T-helper 1 cell treated with Interleukin-12 subunit alpha and Interleukin-12 subunit beta and Interleukin-4 antibody, amounts not matched to agents 30 μg/mL and 1 μg/mL, for 36 hours (primary cell): ENCODE measurements around the gene DHDH.
A peak's percentile ranks its signal among the peaks of the same experiment; 100 is the strongest.
"Not testable (repeated sequence)": the region's sequence is repeated elsewhere in the genome, so short reads cannot be mapped to it uniquely, and the experiment has no call there.

ENCODE experiments used
- H3K27ac Mint-ChIP-seq: one replicate; pipeline ENCODE4 v1.8.0; 2021; ENCODE audit warnings: mild to moderate bottlenecking, mixed read lengths
- H3K27me3 Mint-ChIP-seq: one replicate; pipeline ENCODE4 v1.8.0; 2021; ENCODE audit warnings: low read depth, mixed read lengths
- H3K36me3 Mint-ChIP-seq: one replicate; pipeline ENCODE4 v1.8.0; 2021; ENCODE audit warnings: low read depth, mixed read lengths
- H3K4me1 Mint-ChIP-seq: one replicate; pipeline ENCODE4 v1.8.0; 2021; ENCODE audit warnings: low read depth, mixed read lengths
- H3K4me3 Mint-ChIP-seq: one replicate; pipeline ENCODE4 v1.8.0; 2021; ENCODE audit warnings: mild to moderate bottlenecking, moderate library complexity, mixed read lengths
- H3K9me3 Mint-ChIP-seq: one replicate; pipeline ENCODE4 v1.8.0; 2021; ENCODE audit warnings: mixed read lengths

The DHDH gene

DNA sequence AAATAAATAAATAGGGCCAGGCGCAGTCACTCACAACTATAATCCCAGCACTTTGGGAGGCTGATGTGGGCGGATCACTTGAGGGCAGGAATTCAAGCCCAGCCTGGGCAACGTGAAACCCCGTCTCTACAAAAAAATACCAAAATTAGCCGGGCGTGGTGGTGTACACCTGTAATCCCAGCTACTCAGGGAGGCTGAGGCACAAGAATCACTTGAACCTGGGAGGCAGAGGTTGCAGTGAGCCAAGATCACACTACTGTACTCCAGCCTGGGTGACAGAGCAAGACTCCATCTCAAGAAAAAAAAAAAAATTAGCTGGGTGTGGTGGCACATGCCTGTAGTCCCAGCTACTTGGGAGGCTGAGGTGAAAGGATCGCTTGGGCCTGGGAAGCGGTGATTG is 7.6 kb upstream of the DHDH start:
- not testable (repeated sequence) for H3K4me1 Mint-ChIP-seq, H3K27me3 Mint-ChIP-seq, H3K27ac Mint-ChIP-seq, H3K9me3 Mint-ChIP-seq, H3K4me3 Mint-ChIP-seq
- peaks cover 13% of the 10 kb centered on the region for H3K36me3 Mint-ChIP-seq

DNA sequence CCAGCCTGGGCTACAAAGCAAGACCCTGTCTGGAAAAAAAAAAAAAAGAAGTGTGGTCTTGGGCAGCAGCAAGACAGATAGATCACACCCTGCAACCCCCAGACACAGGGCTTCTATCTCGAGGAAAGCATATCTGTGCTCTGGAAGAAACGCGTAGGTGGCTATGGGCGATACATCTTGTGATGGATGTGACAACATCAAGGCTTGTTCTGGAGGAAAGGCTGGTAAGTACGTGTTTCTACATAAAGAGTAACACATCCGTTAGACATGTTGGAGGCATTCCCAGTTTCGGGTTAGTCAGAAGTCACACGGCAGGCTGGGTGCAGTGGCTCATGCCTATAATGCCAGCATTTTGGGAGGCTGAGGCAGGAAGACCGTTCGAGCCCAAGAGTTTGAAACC is 6.6 kb upstream of the DHDH start:
- peak overlapping the region; percentile 45 for H3K27ac Mint-ChIP-seq
- peaks cover 2% of the 10 kb centered on the region for H3K27me3 Mint-ChIP-seq
- H3K36me3 Mint-ChIP-seq: peaks cover 9% of the 10 kb centered on the region
- H3K9me3 Mint-ChIP-seq: no peaks in the 10 kb centered on the region
- H3K4me3 Mint-ChIP-seq: no peak overlapping the region
- peaks cover 4% of the 10 kb centered on the region for H3K4me1 Mint-ChIP-seq

DNA sequence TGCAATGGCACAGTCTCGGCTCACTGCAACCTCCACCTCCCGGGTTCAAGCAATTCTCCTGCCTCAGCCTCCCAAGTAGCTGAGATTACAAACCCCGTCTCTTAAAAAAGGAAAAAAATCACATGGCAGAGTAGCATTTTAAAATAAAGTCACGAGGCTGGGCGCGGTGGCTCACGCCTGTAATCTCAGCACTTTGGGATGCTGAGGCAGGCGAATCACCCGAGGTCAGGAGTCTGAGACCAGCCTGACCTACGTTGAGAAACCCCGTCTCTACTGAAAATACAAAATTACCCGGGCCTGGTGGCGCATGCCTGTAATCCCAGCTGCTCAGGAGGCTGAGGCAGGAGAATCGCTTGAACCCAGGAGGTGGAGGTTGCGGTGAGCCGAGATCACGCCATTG is 5.8 kb upstream of the DHDH start:
- not testable (repeated sequence) for H3K4me3 Mint-ChIP-seq, H3K27ac Mint-ChIP-seq, H3K27me3 Mint-ChIP-seq, H3K9me3 Mint-ChIP-seq, H3K4me1 Mint-ChIP-seq, H3K36me3 Mint-ChIP-seq

DNA sequence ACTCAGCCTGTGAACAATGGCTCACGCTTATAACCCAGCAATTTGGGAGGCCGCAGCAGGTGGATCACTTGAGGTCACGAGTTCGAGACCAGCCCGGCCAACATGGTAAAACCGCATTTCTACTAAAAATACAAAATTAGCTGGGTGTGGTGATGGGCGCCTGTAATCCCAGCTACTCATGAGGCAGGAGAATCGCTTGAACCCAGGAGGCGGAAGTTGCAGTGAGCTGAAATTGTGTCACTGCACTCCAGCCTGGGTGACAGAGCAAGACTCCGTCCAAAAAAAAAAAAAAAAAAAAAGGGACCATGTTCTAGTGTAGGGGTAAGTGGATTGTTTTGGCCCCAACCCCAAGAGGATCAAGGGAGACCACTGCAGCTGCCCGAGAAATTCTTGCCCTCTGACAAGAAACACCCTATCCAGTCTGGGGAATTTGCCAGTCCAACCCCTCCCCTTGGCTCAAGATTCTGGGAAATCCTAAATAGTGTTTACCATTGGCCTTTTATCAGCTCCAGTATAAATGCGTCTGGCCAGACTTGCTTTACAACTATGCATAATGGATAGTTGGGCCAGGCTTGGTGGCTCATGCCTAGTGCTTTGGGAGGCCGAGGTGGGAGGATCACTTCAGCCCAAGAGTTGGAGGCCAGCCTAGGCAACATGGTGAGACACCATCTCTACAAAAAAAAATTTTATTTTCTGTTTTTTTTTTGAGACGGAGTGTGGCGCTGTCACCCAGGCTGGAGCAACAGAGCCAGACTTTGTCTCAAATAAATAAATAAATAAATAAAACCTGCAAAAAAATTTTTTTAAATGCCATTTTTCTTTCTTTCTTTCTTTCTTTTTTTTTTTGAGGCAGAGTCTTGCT is 5.1 kb upstream of the DHDH start:
- peaks cover 1% of the 10 kb centered on the region for H3K36me3 Mint-ChIP-seq
- no peak overlapping the region for H3K27ac Mint-ChIP-seq
- no peaks in the 10 kb centered on the region for H3K9me3 Mint-ChIP-seq
- no peak overlapping the region for H3K4me3 Mint-ChIP-seq
- H3K27me3 Mint-ChIP-seq: peaks cover 7% of the 10 kb centered on the region
- peaks cover 9% of the 10 kb centered on the region for H3K4me1 Mint-ChIP-seq

DNA sequence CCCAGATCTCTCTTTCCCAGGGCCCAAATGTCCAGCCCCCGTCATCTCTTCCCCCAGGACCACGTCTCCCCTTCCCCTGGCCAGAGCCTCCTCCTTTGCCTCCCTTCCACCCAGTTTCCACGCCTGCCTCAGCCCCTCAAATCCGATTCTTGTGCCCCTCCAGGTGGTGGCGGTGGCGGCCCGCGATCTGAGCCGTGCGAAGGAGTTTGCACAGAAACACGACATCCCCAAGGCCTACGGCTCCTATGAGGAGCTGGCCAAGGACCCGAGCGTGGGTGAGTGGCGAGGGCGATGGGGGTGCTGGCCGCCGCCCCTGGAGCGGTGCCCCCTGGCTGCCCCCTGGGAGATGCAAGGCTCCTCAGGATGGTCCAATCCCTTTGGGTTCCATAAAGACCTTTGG is 1.3 kb downstream of the DHDH start:
- H3K27me3 Mint-ChIP-seq: peaks cover 10% of the 10 kb centered on the region
- H3K36me3 Mint-ChIP-seq: no peaks in the 10 kb centered on the region
- H3K27ac Mint-ChIP-seq: no peak overlapping the region
- peaks cover 16% of the 10 kb centered on the region for H3K4me1 Mint-ChIP-seq
- H3K9me3 Mint-ChIP-seq: no peaks in the 10 kb centered on the region
- H3K4me3 Mint-ChIP-seq: no peak overlapping the region

DNA sequence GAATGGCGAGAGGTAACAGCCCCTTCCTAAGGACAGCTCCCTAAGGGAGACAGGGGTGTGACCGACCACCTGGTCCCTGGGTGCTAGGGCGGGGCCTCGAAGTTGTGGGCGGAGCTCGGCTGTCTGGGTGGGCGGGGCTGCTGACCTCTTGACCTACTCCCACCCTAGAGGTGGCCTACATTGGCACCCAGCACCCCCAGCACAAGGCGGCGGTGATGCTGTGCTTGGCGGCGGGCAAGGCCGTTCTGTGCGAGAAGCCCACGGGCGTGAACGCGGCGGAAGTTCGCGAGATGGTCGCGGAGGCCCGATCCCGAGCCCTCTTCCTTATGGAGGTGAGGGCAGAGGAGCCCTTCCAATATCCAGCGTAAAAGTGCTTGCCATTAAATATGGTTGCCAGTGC is 2.4 kb downstream of the DHDH start:
- Mint-ChIP-seq H3K4me3 (no peak overlapping the region), H3K9me3 (peaks cover under 1% of the 10 kb centered on the region), H3K36me3 (no peaks in the 10 kb centered on the region), H3K4me1 (peaks cover 16% of the 10 kb centered on the region), H3K27ac (no peak overlapping the region), H3K27me3 (peaks cover 10% of the 10 kb centered on the region)

DNA sequence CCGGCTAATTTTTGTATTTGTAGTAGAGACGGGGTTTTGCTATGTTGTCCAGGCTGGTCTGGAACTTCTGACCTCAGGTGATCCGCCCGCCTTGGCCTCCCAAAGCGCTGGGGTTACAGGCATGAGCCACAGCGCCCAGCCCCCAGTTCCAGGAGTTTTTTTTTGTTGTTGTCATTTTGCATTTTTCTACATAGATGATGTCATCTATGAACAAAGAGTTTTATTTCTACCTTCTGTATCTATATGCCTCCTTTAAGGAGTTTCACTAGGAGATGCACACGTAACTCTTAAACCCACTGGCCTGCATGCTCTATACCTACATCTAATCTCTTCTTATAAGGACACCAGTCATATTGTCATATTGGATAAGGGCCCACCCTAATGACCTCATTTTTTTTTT is 4.8 kb downstream of the DHDH start:
- H3K27ac Mint-ChIP-seq: no peak overlapping the region
- H3K36me3 Mint-ChIP-seq: no peaks in the 10 kb centered on the region
- peaks cover 12% of the 10 kb centered on the region for H3K4me1 Mint-ChIP-seq
- H3K27me3 Mint-ChIP-seq: peaks cover 5% of the 10 kb centered on the region
- H3K9me3 Mint-ChIP-seq: peaks cover 6% of the 10 kb centered on the region
- H3K4me3 Mint-ChIP-seq: no peak overlapping the region

DNA sequence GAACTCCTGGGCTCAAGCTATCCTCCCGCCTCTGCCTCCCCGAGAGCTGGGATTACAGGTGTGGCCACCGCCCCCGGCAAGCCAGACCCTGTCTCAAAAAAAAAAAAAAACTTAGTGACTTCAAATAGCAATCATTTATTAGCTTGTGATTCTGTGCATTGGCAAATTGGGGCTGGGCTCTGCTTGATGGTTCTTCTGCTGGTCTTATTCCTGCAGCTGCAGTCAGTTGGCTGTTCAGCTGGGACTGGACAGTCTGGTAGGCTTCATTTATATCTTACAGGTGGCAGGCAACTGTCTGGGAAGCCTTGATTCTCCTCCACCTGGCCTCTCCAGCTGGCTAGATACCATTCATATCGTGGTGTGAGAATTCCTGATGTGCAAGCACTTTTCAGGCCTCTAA is 7.4 kb downstream of the DHDH start:
- H3K4me3 Mint-ChIP-seq: no peak overlapping the region
- no peak overlapping the region for H3K27ac Mint-ChIP-seq
- H3K4me1 Mint-ChIP-seq: no peaks in the 10 kb centered on the region
- H3K9me3 Mint-ChIP-seq: peaks cover 6% of the 10 kb centered on the region
- no peaks in the 10 kb centered on the region for H3K27me3 Mint-ChIP-seq
- H3K36me3 Mint-ChIP-seq: no peaks in the 10 kb centered on the region

DNA sequence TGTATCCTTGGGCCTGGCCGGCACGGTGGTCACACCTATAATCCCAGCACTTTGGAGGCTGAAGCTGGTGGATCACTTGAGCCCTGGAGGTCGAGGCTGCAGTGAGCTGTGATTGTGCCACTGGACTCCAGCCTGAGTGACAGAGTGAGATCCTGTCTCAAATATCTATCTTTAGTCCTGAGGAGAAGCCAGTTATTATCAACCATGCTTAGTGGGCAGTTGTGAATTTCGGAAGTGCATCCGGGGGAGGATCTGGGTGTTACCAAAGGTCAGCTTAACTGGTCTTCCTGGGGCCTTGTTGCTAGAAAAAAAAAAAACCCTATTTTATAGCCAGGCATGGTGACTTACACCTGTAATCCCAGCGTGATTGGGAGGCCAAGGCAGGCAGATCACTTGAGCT is 9.6 kb downstream of the DHDH start:
- Mint-ChIP-seq H3K4me1 (no peaks in the 10 kb centered on the region), H3K27ac (no peak overlapping the region), H3K4me3 (no peak overlapping the region), H3K27me3 (no peaks in the 10 kb centered on the region), H3K9me3 (peaks cover 10% of the 10 kb centered on the region), H3K36me3 (no peaks in the 10 kb centered on the region)

DNA sequence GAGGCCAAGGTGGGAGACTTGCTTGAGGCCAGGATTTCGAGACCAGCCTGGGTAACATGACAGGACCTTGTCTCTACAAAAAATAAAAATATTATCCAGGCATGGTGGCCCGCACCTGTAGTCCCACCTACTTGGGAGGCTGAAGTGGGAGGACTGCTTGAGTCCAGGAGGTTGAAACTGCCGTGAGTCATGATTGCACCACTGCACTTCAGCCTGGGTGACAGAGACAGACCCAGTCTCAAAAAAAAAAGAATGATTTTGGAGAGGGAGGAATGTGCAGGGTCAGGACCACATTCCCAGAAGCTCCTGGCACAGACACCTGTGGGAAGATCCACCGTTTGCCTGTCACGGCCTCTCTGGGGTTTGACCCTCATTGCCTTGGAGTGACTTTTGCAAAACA is 11.9 kb downstream of the DHDH start:
- Mint-ChIP-seq H3K4me1 (no peaks in the 10 kb centered on the region), H3K9me3 (peaks cover 10% of the 10 kb centered on the region), H3K4me3 (no peak overlapping the region), H3K27ac (no peak overlapping the region), H3K36me3 (no peaks in the 10 kb centered on the region), H3K27me3 (no peaks in the 10 kb centered on the region)

DNA sequence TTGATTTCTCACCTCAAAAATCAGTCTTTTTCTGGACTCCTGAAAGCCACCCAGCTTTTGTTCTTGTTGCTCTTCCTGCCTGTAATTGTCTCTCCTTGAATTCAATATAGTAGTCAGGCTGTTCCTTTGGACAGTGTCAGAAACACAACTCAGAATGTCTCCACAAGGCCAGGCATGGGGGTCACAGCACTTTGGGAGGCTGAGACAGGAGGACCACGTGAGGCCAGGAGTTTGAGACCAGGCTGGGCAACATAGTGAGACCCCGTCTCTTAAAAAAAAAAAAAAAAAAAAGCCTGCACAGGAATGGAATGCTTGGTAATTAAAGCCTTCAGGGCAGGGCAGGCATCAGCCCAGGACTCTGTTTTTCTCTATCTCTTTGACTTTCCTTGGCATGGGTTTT is 12.3 kb downstream of the DHDH start:
- no peaks in the 10 kb centered on the region for H3K4me1 Mint-ChIP-seq

DNA sequence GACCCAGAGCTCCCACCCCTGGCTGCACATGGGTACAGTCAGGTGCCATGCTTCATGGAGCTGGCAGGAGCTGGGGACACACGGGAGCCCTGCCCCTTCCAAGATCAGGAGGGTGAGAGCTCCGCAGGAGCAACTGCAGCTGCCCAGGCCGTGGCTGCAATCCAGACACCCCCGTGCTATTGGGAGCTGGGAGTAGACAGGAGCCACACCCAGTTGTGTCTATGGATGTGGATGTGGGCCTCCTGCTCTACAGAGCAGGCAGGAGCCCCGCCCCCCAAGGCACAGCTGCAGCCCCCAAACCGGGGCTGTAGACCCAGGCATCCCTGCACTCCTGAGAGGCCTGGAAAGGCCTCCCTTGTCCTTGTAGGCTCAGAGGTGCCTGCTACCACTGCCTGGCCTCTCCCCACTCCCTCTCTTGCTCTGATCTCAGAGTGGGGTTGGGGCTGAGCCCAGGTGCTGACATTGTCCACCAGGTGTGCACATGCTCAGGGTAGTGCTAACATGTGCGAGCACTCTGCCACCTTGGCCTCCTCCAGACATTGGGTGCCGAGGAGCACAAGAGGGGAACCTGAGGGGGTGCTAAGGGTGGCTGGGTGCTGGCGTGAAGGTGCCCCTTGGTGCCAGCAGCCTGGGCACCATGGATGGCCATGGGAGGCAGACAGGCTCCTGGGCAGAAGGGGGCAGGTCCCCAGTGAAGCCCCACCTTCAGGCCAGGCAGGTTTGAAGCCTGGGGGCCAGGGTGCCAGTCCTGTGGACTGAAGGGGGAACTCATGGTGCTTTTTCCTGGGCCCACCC is 13.2 kb downstream of the DHDH start:
- Mint-ChIP-seq H3K4me3 (no peak overlapping the region), H3K9me3 (peaks cover 4% of the 10 kb centered on the region), H3K36me3 (no peaks in the 10 kb centered on the region), H3K27me3 (no peaks in the 10 kb centered on the region), H3K4me1 (no peaks in the 10 kb centered on the region), H3K27ac (no peak overlapping the region)

More for the DNA sequence above, 12.3 kb downstream of the DHDH start:
- Mint-ChIP-seq H3K27me3 (no peaks in the 10 kb centered on the region), H3K9me3 (peaks cover 9% of the 10 kb centered on the region), H3K27ac (no peak overlapping the region), H3K36me3 (no peaks in the 10 kb centered on the region), H3K4me3 (no peak overlapping the region)

DNA sequence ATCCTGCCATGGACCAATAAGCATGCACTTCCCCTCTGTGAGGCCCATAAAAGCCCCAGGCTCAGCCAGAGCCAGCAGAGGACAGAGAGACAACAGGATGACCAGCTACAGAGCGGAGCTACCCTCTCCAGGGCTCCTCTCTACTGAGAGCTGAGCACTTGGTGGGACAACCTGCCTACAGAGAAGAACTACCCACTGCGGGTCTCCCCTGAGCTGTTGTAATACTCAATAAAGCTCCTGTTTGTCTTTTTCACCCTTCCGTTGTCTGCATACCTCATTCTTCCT is 13.7 kb downstream of the DHDH start:
- Mint-ChIP-seq H3K4me3 (no peak overlapping the region), H3K36me3 (no peaks in the 10 kb centered on the region), H3K4me1 (no peaks in the 10 kb centered on the region), H3K9me3 (peaks cover 4% of the 10 kb centered on the region), H3K27me3 (no peaks in the 10 kb centered on the region), H3K27ac (no peak overlapping the region)

DNA sequence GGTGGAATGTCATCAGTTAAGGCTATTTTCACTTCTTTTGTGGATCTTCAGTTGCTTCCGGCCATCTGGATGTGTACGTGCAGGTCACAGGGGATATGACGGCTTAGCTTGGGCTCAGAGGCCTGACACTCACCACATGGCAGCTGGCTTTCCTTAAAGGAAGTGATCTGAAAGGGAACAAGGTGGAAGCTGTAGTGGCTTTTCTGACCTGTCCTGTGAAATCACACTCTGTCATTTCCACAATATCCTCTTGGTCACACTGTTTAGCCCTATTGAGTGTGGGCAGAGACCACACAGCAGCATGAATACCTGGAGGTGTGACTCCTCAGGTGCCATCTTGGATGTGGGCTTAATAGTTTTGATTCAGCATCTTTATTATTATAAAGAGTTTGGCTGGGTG is 16.7 kb downstream of the DHDH start:
- peaks cover 4% of the 10 kb centered on the region for H3K9me3 Mint-ChIP-seq
- H3K4me3 Mint-ChIP-seq: no peak overlapping the region
- H3K36me3 Mint-ChIP-seq: no peaks in the 10 kb centered on the region
- no peaks in the 10 kb centered on the region for H3K27me3 Mint-ChIP-seq
- peaks cover 4% of the 10 kb centered on the region for H3K4me1 Mint-ChIP-seq
- no peak overlapping the region for H3K27ac Mint-ChIP-seq

DNA sequence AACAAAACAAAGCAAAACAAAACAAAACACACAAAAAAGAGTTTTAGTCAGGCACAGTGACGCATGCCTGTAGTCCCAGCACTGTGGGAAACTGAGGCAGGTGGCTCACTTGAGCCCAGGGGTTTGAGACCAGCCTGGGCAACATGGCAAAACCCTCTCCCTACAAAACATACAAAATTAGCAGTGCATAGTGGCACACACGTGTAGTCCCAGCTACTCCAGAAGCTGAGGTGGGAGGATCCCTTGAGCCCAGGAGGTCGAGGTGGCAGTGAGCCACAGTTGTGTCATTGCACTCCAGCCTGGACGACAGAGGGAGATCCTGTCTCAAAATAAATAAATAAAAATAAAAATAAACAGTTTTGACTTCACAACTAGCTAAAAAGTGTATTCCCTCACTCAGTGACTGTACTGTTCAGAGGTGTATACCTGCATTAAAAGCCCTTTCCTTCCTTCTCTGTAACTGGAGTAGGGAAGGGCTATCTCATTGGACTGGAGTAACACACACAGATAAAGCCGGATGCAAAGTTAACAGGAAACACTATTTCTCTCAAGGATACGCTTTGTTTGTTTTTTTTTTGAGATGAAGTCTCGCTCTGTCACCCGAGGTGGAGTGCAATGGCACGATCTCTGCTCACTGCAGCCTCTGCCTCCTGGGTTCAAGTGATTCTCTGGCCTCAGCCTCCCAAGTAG is 17.5 kb downstream of the DHDH start:
- peaks cover 4% of the 10 kb centered on the region for H3K9me3 Mint-ChIP-seq
- H3K4me3 Mint-ChIP-seq: no peak overlapping the region
- no peaks in the 10 kb centered on the region for H3K27me3 Mint-ChIP-seq
- no peak overlapping the region for H3K27ac Mint-ChIP-seq
- H3K4me1 Mint-ChIP-seq: peaks cover 6% of the 10 kb centered on the region
- H3K36me3 Mint-ChIP-seq: peaks cover 2% of the 10 kb centered on the region
